SK-N-SH (cell line): ENCODE data around the gene NOTCH4. TPM values are rescaled to one million over a fixed set of nuclear protein-coding genes. Genes with fewer than 3 reads are reported as not detected.
"Not testable (repeated sequence)": the region's sequence is repeated elsewhere in the genome, so short reads cannot be mapped to it uniquely, and the experiment has no call there.

Experiments
- CTCF ChIA-PET: fragments of 300-600, 350-600 bp; formaldehyde crosslinking; extraction: SDS; loops from one replicate; lab custom pipeline; 2021; lab: Yijun Ruan, JAX
- POLR2A ChIA-PET: fragments of 350-600 bp; sonication (Branson Sonifier 250); formaldehyde crosslinking; extraction: SDS; loops from one replicate; lab custom pipeline; 2020; ENCODE audit warnings: antibody characterized with exemption, inconsistent platforms; lab: Yijun Ruan, JAX
- DNase-seq: peaks from one replicate; pipeline ENCODE4 v3.0.0; 2012
- H2AFZ ChIP-seq: fragments of 200-600 bp; sonication (generic); 2 replicates; pipeline ENCODE4 v1.8.1; 2016; ENCODE audit warnings: antibody characterized with exemption, mild to moderate bottlenecking, low read depth
- H3F3A ChIP-seq: fragments of 200-600 bp; sonication (generic); replicated peaks from 2 replicates; pipeline ENCODE3; 2016; ENCODE audit warnings: antibody characterized with exemption, mild to moderate bottlenecking; ENCODE audit not compliant: insufficient read depth
- H3K27ac ChIP-seq, 2 experiments: fragments of 200-500 bp in 1 of 2; fragments of 200-600 bp in 1 of 2; sonication (Bioruptor generic) in 1 of 2; sonication (generic), shearing (Covaris generic) in 1 of 2; 2 replicates each; pipeline versions ENCODE4 v1.5.1 to v1.6.1; 2014 to 2016; ENCODE audit warnings: low read depth in 2 of 2, inconsistent platforms in 1 of 2, low read length in 1 of 2, mild to moderate bottlenecking in 1 of 2, mixed read lengths in 1 of 2
- H3K27me3 ChIP-seq: fragments of 200-600 bp; sonication (generic), shearing (Covaris generic); 2 replicates; pipeline ENCODE4 v1.6.1; 2016; ENCODE audit warnings: mixed run types; ENCODE audit not compliant: insufficient read depth
- H3K36me3 ChIP-seq, 2 experiments: fragments of 200-500 bp in 1 of 2; fragments of 200-600 bp in 1 of 2; sonication (Bioruptor generic) in 1 of 2; sonication (generic) in 1 of 2; replicated peaks in 1 of 2; 2 replicates each; pipeline versions ENCODE3 to v1.5.1; 2014 to 2016; ENCODE audit warnings: low read length in 1 of 2, mild to moderate bottlenecking in 1 of 2; ENCODE audit not compliant: insufficient read depth in 2 of 2, control insufficient read depth in 1 of 2
- H3K4me1 ChIP-seq, 2 experiments: fragments of 200-500 bp in 1 of 2; fragments of 200-600 bp in 1 of 2; sonication (Bioruptor generic) in 1 of 2; sonication (generic), shearing (Covaris generic) in 1 of 2; 2 replicates each; pipeline versions ENCODE4 v1.5.1 to v1.6.1; 2014 to 2016; ENCODE audit warnings: low read depth in 1 of 2, low read length in 1 of 2, mixed run types in 1 of 2; ENCODE audit not compliant: insufficient read depth in 2 of 2, control insufficient read depth in 1 of 2
- H3K4me2 ChIP-seq: fragments of 200-600 bp; sonication (generic), shearing (Covaris generic); 2 replicates; pipeline ENCODE4 v1.6.1; 2017; ENCODE audit warnings: mixed run types
- H3K4me3 ChIP-seq, 2 experiments: fragments of 200-500 bp in 1 of 2; fragments of 200-600 bp in 1 of 2; sonication (Bioruptor generic) in 1 of 2; sonication (generic), shearing (Covaris generic) in 1 of 2; 2 replicates each; pipeline versions ENCODE4 v1.5.1 to v1.8.1; 2014 to 2016; ENCODE audit warnings: low read depth in 2 of 2, inconsistent platforms in 1 of 2, low read length in 1 of 2, mild to moderate bottlenecking in 1 of 2, mixed read lengths in 1 of 2, moderate library complexity in 1 of 2
- H3K79me2 ChIP-seq: fragments of 200-600 bp; sonication (generic); 2 replicates; pipeline ENCODE4 v1.8.1; 2017; ENCODE audit warnings: mild to moderate bottlenecking; ENCODE audit not compliant: insufficient read depth
- H3K9ac ChIP-seq: fragments of 200-600 bp; sonication (generic); 2 replicates; pipeline ENCODE4 v1.6.1; 2017; ENCODE audit warnings: mixed run types
- H3K9me2 ChIP-seq: fragments of 200-600 bp; sonication (generic); 2 replicates; pipeline ENCODE4 v1.6.1; 2017; ENCODE audit warnings: mixed run types
- H3K9me3 ChIP-seq: fragments of 200-600 bp; sonication (generic); 2 replicates; pipeline ENCODE4 v1.6.1; 2017; ENCODE audit warnings: mixed run types, mild to moderate bottlenecking, moderate library complexity
- H4K20me1 ChIP-seq: fragments of 200-600 bp; sonication (generic); 2 replicates; pipeline ENCODE4 v1.6.1; 2017; ENCODE audit warnings: mild to moderate bottlenecking, mixed run types; ENCODE audit not compliant: insufficient read depth
- ELF1 ChIP-seq: IDR thresholded peaks from 2 replicates; pipeline ENCODE4 v1.4.0; 2012
- EZH2phosphoT487 ChIP-seq: fragments of 200-600 bp; sonication (generic); IDR thresholded peaks from 2 replicates; pipeline ENCODE4 v1.6.1; 2017; ENCODE audit warnings: low read depth, mixed run types, mild to moderate bottlenecking, antibody characterized with exemption, moderate library complexity, borderline replicate concordance
- GABPA ChIP-seq: IDR thresholded peaks from 2 replicates; pipeline ENCODE4 v1.4.0; 2012; ENCODE audit warnings: low read depth, mild to moderate bottlenecking
- MEF2A ChIP-seq: IDR thresholded peaks from 2 replicates; pipeline ENCODE4 v1.4.0; 2012; ENCODE audit warnings: low read depth, borderline replicate concordance
- NRF1 ChIP-seq: IDR thresholded peaks from 2 replicates; pipeline ENCODE4 v1.6.1; 2012; ENCODE audit warnings: low read depth, mild to moderate bottlenecking, low read length
- TAF1 ChIP-seq: IDR thresholded peaks from 2 replicates; pipeline ENCODE4 v1.6.1; 2012; ENCODE audit warnings: low read depth, mild to moderate bottlenecking, low read length, moderate library complexity, borderline replicate concordance
- TEAD4 ChIP-seq: IDR thresholded peaks from 2 replicates; pipeline ENCODE4 v1.4.0; 2012; ENCODE audit warnings: mild to moderate bottlenecking, borderline replicate concordance; ENCODE audit not compliant: insufficient read depth
- WGBS: methylation state at CpG from one replicate; pipeline ENCODE4 v1.1.6; 2017; ENCODE audit warnings: low lambda C conversion rate; 5-methylcytosine and 5-hydroxymethylcytosine counted together
- polyA plus RNA-seq, 3 experiments: library from polyadenylated mRNA; depleted of rRNA; stranded (reverse); fragments of >200 nt; gene quantifications; 2 replicates each; pipeline ENCODE4 v1.2.3, GENCODE V29; 2012
- TF ChIP-seq, protein P1 (sequence below): IDR thresholded peaks from 2 replicates; pipeline ENCODE4 v1.4.0; 2012; ENCODE audit warnings: low read depth, borderline replicate concordance
- TF ChIP-seq, protein P2 (sequence below): IDR thresholded peaks from 2 replicates; pipeline ENCODE4; 2012
- TF ChIP-seq, protein P3 (sequence below): fragments of 150-350 bp; IDR thresholded peaks from 2 replicates; pipeline ENCODE4 v1.6.1; 2016; ENCODE audit warnings: mild to moderate bottlenecking, low read depth, low read length
- TF ChIP-seq, protein P4 (sequence below): fragments of 200-600 bp; sonication (generic); IDR thresholded peaks from 2 replicates; pipeline ENCODE4 v1.6.1; 2017; ENCODE audit warnings: antibody characterized with exemption, mild to moderate bottlenecking, moderate library complexity

Gene NOTCH4
- polyA plus RNA-seq, 1 of the 3 experiments (the other 2 are of a cell fraction), result 2.5 TPM

DNA sequence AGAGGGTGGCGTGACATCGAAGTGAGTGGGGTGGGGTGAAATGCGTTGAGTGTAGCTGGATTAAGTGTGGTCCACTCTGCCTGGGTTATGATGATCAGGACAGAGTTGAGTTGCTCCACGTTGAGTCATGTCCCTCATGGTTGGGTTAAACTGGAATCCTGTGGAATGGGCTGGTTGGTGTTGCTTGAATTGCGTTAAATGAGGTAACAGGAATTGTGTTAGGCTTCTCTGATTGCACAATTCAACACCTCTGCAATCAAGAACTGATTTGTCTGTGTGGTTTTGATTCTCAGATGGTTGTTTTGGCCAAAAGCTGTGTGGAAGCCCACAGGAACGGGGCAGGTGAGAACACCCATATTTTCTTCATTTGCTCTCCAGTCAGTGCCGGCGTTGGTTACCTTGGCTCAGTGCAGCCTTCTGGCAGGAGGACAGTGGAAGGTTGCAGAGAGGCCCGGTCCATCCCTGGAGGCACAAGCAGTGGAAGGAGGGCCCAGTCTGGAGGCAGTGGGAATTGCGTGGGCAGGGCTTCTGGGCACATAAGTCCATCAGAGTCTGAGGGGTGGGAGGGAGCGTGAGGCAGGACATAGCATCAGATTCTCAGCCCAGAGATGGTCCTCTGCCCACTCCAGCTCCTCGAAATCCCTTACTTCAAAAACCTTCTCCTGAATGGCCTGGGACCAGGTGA is 11.6 kb downstream of the NOTCH4 start:
- CTCF ChIA-PET, result interaction anchor here (0.8 kb wide), 1 partner anchor 33 kb away, joined by 3 read pairs; no protein-coding TSS in a partner anchor
- Histone ChIP-seq H3K79me2 (no peaks in the 10 kb centered on the region), H3K9me2 (no peaks in the 10 kb centered on the region), H2AFZ (no peak overlapping the region), H3K4me3 (no peak overlapping the region), H3K36me3 (no peaks in the 10 kb centered on the region), H3K27ac (no peak overlapping the region), H3K27me3 (peaks cover 73% of the 10 kb centered on the region)
- POLR2A ChIA-PET, result no interaction called here
- no peak for DNase-seq
- TF ChIP-seq GABPA, result no peak
- no peak for TF ChIP-seq MEF2A
- TF ChIP-seq TAF1, result no peak
- TF ChIP-seq, all 33 proteins: peak for 0
- WGBS, result 29% methylated on average over 8 of the region's 12 CpGs
- Histone ChIP-seq H3K4me1 (no peaks in the 10 kb centered on the region), H3F3A (no peaks in the 10 kb centered on the region), H4K20me1 (no peaks in the 10 kb centered on the region), H3K9me3 (no peaks in the 10 kb centered on the region), H3K9ac (no peak overlapping the region), H3K4me2 (no peak overlapping the region)

DNA sequence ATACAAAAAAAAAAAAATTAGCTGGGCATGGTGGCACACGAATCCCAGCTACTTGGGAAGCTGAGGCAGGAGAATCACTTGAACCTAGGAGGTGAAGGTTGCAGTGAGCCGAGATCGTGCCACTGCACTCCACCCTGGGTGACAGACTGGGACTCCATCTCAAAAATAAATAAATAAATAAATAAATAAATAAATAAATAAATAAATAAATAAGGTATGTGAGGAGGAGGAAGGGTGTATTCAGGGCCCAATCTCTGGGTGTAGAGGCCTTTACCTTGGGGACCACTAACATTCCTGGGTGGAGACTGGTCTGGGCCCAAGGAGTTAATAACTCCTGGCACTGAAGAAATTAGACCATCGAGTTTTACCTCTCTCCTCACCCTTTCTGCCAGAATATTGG is 12.4 kb downstream of the NOTCH4 start:
- POLR2A ChIA-PET, H3K36me3 ChIP-seq, H3K9me3 ChIP-seq, DNase-seq, H3K27ac ChIP-seq, H3K9ac ChIP-seq, H3K4me3 ChIP-seq, H3K4me1 ChIP-seq, H4K20me1 ChIP-seq, H3K79me2 ChIP-seq, H3K4me2 ChIP-seq, H3F3A ChIP-seq, H3K9me2 ChIP-seq, CTCF ChIA-PET, H2AFZ ChIP-seq: not testable (repeated sequence)
- H3K27me3 ChIP-seq, result peaks cover 65% of the 10 kb centered on the region
- 46% methylated on average over 4 of the region's 4 CpGs for WGBS

DNA sequence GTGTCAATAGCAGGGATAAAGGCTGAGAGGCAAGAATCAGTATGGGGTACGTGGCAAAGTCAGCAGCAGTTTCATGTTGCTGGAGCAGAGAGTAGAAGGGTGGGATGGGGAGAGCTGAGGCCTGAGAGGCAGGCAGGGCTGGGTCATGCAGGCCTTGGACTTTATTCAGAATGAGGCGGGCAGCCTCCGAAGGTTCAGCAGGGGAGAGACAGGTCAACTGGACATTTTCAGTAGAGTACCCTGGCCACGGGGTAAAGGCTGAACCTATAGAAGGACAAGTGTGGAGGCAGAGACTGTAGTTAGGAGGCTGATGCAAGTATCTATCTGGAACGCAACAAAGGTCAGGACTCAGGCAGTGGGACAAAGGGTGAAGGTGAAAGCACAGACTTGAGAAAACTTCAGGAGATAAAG is 13.7 kb downstream of the NOTCH4 start:
- H3F3A ChIP-seq, result no peaks in the 10 kb centered on the region
- H3K27ac ChIP-seq, result no peak overlapping the region
- no peaks in the 10 kb centered on the region for H3K36me3 ChIP-seq
- POLR2A ChIA-PET, result no interaction called here
- no peak overlapping the region for H2AFZ ChIP-seq
- H3K79me2 ChIP-seq, result no peaks in the 10 kb centered on the region
- CTCF ChIA-PET, result no interaction called here
- H4K20me1 ChIP-seq, result no peaks in the 10 kb centered on the region
- no peaks in the 10 kb centered on the region for H3K9me3 ChIP-seq
- peaks cover 53% of the 10 kb centered on the region for H3K27me3 ChIP-seq
- no peak overlapping the region for H3K4me2 ChIP-seq
- H3K4me3 ChIP-seq, result no peak overlapping the region
- H3K4me1 ChIP-seq, result no peaks in the 10 kb centered on the region
- TF ChIP-seq, protein P1, sequence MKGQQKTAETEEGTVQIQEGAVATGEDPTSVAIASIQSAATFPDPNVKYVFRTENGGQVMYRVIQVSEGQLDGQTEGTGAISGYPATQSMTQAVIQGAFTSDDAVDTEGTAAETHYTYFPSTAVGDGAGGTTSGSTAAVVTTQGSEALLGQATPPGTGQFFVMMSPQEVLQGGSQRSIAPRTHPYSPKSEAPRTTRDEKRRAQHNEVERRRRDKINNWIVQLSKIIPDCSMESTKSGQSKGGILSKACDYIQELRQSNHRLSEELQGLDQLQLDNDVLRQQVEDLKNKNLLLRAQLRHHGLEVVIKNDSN, result no peak
- H3K9ac ChIP-seq, result no peak overlapping the region
- WGBS, result 59% methylated on average over 5 of the region's 5 CpGs
- H3K9me2 ChIP-seq, result no peaks in the 10 kb centered on the region
- DNase-seq, result no peak

DNA sequence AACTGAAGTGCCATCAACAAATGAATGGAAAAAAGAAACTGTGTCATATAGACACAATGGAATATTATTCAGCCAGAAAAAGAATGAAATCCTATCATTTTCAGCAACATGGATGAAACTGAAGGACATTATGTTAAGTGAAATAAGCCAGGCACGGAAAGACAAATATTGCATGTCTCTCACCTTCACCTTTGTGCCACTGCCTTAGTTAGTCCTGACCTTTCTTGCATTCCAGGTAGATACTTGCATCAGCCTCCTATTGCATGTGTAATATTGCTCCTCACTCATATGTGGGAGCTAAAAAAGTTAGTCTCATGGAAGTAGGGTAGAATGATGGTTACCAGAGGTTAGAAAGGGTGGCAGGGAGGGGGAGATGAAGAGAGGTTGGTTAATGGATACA is 14.9 kb downstream of the NOTCH4 start:
- Histone ChIP-seq H3K36me3 (no peaks in the 10 kb centered on the region), H3K4me2 (no peak overlapping the region), H3K27me3 (peaks cover 46% of the 10 kb centered on the region), H3K9me2 (no peaks in the 10 kb centered on the region), H3K27ac (no peak overlapping the region), H4K20me1 (no peaks in the 10 kb centered on the region), H2AFZ (no peak overlapping the region), H3F3A (no peaks in the 10 kb centered on the region), H3K4me1 (no peaks in the 10 kb centered on the region), H3K79me2 (no peaks in the 10 kb centered on the region), H3K9ac (no peak overlapping the region), H3K9me3 (no peaks in the 10 kb centered on the region), H3K4me3 (no peak overlapping the region)
- POLR2A ChIA-PET, result no interaction called here
- WGBS, result 3% methylated on average over 1 of the region's 1 CpG
- CTCF ChIA-PET, result interaction anchor here (1.6 kb wide), 1 partner anchor 36 kb away, joined by 5 read pairs; no protein-coding TSS in a partner anchor
- DNase-seq, result no peak
- TF ChIP-seq ELF1 (no peak), NRF1 (no peak), EZH2phosphoT487 (no peak), TEAD4 (no peak)
- TF ChIP-seq, protein P2, sequence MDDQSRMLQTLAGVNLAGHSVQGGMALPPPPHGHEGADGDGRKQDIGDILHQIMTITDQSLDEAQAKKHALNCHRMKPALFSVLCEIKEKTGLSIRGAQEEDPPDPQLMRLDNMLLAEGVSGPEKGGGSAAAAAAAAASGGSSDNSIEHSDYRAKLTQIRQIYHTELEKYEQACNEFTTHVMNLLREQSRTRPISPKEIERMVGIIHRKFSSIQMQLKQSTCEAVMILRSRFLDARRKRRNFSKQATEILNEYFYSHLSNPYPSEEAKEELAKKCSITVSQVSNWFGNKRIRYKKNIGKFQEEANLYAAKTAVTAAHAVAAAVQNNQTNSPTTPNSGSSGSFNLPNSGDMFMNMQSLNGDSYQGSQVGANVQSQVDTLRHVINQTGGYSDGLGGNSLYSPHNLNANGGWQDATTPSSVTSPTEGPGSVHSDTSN, result no peak
- TF ChIP-seq, protein P3, sequence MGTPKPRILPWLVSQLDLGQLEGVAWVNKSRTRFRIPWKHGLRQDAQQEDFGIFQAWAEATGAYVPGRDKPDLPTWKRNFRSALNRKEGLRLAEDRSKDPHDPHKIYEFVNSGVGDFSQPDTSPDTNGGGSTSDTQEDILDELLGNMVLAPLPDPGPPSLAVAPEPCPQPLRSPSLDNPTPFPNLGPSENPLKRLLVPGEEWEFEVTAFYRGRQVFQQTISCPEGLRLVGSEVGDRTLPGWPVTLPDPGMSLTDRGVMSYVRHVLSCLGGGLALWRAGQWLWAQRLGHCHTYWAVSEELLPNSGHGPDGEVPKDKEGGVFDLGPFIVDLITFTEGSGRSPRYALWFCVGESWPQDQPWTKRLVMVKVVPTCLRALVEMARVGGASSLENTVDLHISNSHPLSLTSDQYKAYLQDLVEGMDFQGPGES, result no peak
- TF ChIP-seq, protein P4, sequence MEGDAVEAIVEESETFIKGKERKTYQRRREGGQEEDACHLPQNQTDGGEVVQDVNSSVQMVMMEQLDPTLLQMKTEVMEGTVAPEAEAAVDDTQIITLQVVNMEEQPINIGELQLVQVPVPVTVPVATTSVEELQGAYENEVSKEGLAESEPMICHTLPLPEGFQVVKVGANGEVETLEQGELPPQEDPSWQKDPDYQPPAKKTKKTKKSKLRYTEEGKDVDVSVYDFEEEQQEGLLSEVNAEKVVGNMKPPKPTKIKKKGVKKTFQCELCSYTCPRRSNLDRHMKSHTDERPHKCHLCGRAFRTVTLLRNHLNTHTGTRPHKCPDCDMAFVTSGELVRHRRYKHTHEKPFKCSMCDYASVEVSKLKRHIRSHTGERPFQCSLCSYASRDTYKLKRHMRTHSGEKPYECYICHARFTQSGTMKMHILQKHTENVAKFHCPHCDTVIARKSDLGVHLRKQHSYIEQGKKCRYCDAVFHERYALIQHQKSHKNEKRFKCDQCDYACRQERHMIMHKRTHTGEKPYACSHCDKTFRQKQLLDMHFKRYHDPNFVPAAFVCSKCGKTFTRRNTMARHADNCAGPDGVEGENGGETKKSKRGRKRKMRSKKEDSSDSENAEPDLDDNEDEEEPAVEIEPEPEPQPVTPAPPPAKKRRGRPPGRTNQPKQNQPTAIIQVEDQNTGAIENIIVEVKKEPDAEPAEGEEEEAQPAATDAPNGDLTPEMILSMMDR, result no peak
